Astrocyte (in vitro differentiated cells and primary cell): ENCODE data around the gene APBA2. TPM values are rescaled to one million over a fixed set of nuclear protein-coding genes. Genes with fewer than 3 reads are reported as not detected.

Experiments used
- DNase-seq: peaks from one replicate; pipeline ENCODE4 v3.0.0-alpha.2; 2010; ENCODE audit warnings: low read depth
- FAIRE-seq: peaks from 2 replicates; lab custom pipeline; 2011; peaks lifted over from hg19 to GRCh38; lab: Jason Lieb, UNC
- H2AFZ ChIP-seq: 2 replicates; pipeline ENCODE4 v1.6.0; 2012; ENCODE audit warnings: low read depth, low read length, inconsistent platforms
- H3K27ac ChIP-seq: 2 replicates; pipeline ENCODE4 v1.5.1; 2011; ENCODE audit warnings: low read depth, low read length, inconsistent platforms
- H3K27me3 ChIP-seq: 2 replicates; pipeline ENCODE4 v1.6.0; 2011; ENCODE audit warnings: low read length, inconsistent platforms; ENCODE audit not compliant: insufficient read depth
- H3K36me3 ChIP-seq: 2 replicates; pipeline ENCODE4 v1.5.1; 2011; ENCODE audit warnings: low read length, inconsistent platforms; ENCODE audit not compliant: insufficient read depth
- H3K4me1 ChIP-seq: 2 replicates; pipeline ENCODE4 v1.5.1; 2011; ENCODE audit warnings: low read length, inconsistent platforms; ENCODE audit not compliant: insufficient read depth
- H3K4me2 ChIP-seq: 2 replicates; pipeline ENCODE4 v1.6.0; 2012; ENCODE audit warnings: low read length, inconsistent platforms
- H3K4me3 ChIP-seq: 2 replicates; pipeline ENCODE4 v1.5.1; 2011; ENCODE audit warnings: low read depth, mild to moderate bottlenecking, low read length, inconsistent platforms; ENCODE audit not compliant: insufficient read depth
- H3K79me2 ChIP-seq: 2 replicates; pipeline ENCODE4 v1.6.0; 2012; ENCODE audit warnings: mild to moderate bottlenecking, low read length, inconsistent platforms; ENCODE audit not compliant: insufficient read depth
- H3K9ac ChIP-seq: 2 replicates; pipeline ENCODE4 v1.6.0; 2012; ENCODE audit warnings: mild to moderate bottlenecking, low read length, inconsistent platforms
- H3K9me3 ChIP-seq: 2 replicates; pipeline ENCODE4 v1.5.1; 2012; ENCODE audit warnings: low read depth, mild to moderate bottlenecking, low read length, inconsistent platforms; ENCODE audit not compliant: insufficient read depth
- H4K20me1 ChIP-seq: 2 replicates; pipeline ENCODE4 v1.6.0; 2012; ENCODE audit warnings: low read length, inconsistent platforms; ENCODE audit not compliant: insufficient read depth
- H3K27ac Mint-ChIP-seq: one replicate; pipeline ENCODE4 v1.8.0; 2021; ENCODE audit warnings: mild to moderate bottlenecking, mixed read lengths; ENCODE audit not compliant: unreplicated experiment
- H3K27me3 Mint-ChIP-seq: one replicate; pipeline ENCODE4 v1.8.0; 2021; ENCODE audit warnings: low read depth, mixed read lengths; ENCODE audit not compliant: unreplicated experiment
- H3K36me3 Mint-ChIP-seq: one replicate; pipeline ENCODE4 v1.8.0; 2021; ENCODE audit warnings: low read depth, mixed read lengths; ENCODE audit not compliant: unreplicated experiment
- H3K4me1 Mint-ChIP-seq: one replicate; pipeline ENCODE4 v1.8.0; 2021; ENCODE audit warnings: low read depth, mixed read lengths; ENCODE audit not compliant: unreplicated experiment
- H3K4me3 Mint-ChIP-seq: one replicate; pipeline ENCODE4 v1.8.0; 2021; ENCODE audit warnings: mild to moderate bottlenecking, moderate library complexity, mixed read lengths; ENCODE audit not compliant: unreplicated experiment
- H3K9me3 Mint-ChIP-seq: one replicate; pipeline ENCODE4 v1.8.0; 2021; ENCODE audit warnings: mild to moderate bottlenecking, mixed read lengths; ENCODE audit not compliant: unreplicated experiment
- CTCF ChIP-seq: IDR thresholded peaks from 2 replicates; pipeline ENCODE4 v1.5.1; 2011; ENCODE audit warnings: low read depth, mild to moderate bottlenecking, inconsistent platforms, low read length, moderate library complexity; ENCODE audit not compliant: insufficient read depth
- EZH2 ChIP-seq: IDR thresholded peaks from 2 replicates; pipeline ENCODE4 v1.6.1; 2012; ENCODE audit warnings: mild to moderate bottlenecking, low read length, inconsistent platforms; ENCODE audit not compliant: insufficient read depth
- total RNA-seq: library from RNA; stranded (reverse); gene quantifications from 2 replicates; pipeline ENCODE4 v1.2.1, GENCODE V29; 2021

The APBA2 gene
- total RNA-seq, 1 donor from 2014 or later, result 15.2 TPM

GRCh38 chr15:28955993-28956421, 70.2 kb downstream of the APBA2 start:
- H3K4me1 Mint-ChIP-seq, result peaks cover 18% of the 10 kb centered on the region
- FAIRE-seq, result no peak
- Histone ChIP-seq H3K27me3 (no peaks in the 10 kb centered on the region), H3K36me3 (no peaks in the 10 kb centered on the region), H3K4me1 (peaks cover 21% of the 10 kb centered on the region), H3K9me3 (no peaks in the 10 kb centered on the region), H4K20me1 (no peaks in the 10 kb centered on the region), H3K4me2 (peak overlapping the region; percentile 74), H2AFZ (peak overlapping the region; percentile 21), H3K9ac (no peak overlapping the region), H3K27ac (no peak overlapping the region), H3K79me2 (peaks cover 6% of the 10 kb centered on the region), H3K4me3 (peak overlapping the region; percentile 30)
- no peak for TF ChIP-seq CTCF
- TF ChIP-seq EZH2, result no peak
- peaks cover 4% of the 10 kb centered on the region for H3K36me3 Mint-ChIP-seq
- no peaks in the 10 kb centered on the region for H3K27me3 Mint-ChIP-seq
- peaks cover 6% of the 10 kb centered on the region for H3K9me3 Mint-ChIP-seq
- H3K4me3 Mint-ChIP-seq, result no peak overlapping the region
- H3K27ac Mint-ChIP-seq, result peak overlapping the region; percentile 82
- DNase-seq, result peak; percentile 91

- Mint-ChIP-seq H3K27me3 (no peaks in the 10 kb centered on the region), H3K4me1 (peaks cover 19% of the 10 kb centered on the region), H3K4me3 (no peak overlapping the region), H3K27ac (no peak overlapping the region), H3K9me3 (peaks cover 6% of the 10 kb centered on the region), H3K36me3 (peaks cover 4% of the 10 kb centered on the region)
- TF ChIP-seq CTCF (no peak), EZH2 (no peak)
- Histone ChIP-seq H3K9me3 (no peaks in the 10 kb centered on the region), H3K36me3 (no peaks in the 10 kb centered on the region), H3K4me1 (peaks cover 26% of the 10 kb centered on the region), H4K20me1 (no peaks in the 10 kb centered on the region), H3K79me2 (peaks cover 6% of the 10 kb centered on the region), H3K9ac (no peak overlapping the region), H3K4me2 (peak overlapping the region; percentile 74), H3K27ac (no peak overlapping the region), H2AFZ (no peak overlapping the region), H3K4me3 (no peak overlapping the region), H3K27me3 (no peaks in the 10 kb centered on the region)
- FAIRE-seq (no peak), DNase-seq (no peak)
These were observed 70.7 kb downstream of the APBA2 start for GRCh38 chr15:28956491-28956890.

GRCh38 chr15:28957606-28958498, 72.1 kb downstream of the APBA2 start:
- Histone ChIP-seq H3K79me2 (peaks cover 6% of the 10 kb centered on the region), H3K4me3 (no peak overlapping the region), H3K4me2 (no peak overlapping the region), H3K36me3 (no peaks in the 10 kb centered on the region), H3K9ac (no peak overlapping the region), H2AFZ (no peak overlapping the region), H4K20me1 (no peaks in the 10 kb centered on the region), H3K27ac (no peak overlapping the region), H3K27me3 (no peaks in the 10 kb centered on the region), H3K4me1 (peaks cover 27% of the 10 kb centered on the region), H3K9me3 (no peaks in the 10 kb centered on the region)
- H3K4me3 Mint-ChIP-seq, result no peak overlapping the region
- no peak for FAIRE-seq
- H3K36me3 Mint-ChIP-seq, result peaks cover 4% of the 10 kb centered on the region
- H3K27me3 Mint-ChIP-seq, result no peaks in the 10 kb centered on the region
- H3K27ac Mint-ChIP-seq, result no peak overlapping the region
- peaks cover 6% of the 10 kb centered on the region for H3K9me3 Mint-ChIP-seq
- no peak for DNase-seq
- TF ChIP-seq CTCF (no peak), EZH2 (no peak)
- peaks cover 19% of the 10 kb centered on the region for H3K4me1 Mint-ChIP-seq
